HEK293T (cell line): ENCODE results near the gene ANO6.

ENCODE experiments used
- BHLHE40 ChIP-seq: fragments of 450-650 bp; IDR thresholded peaks from 2 replicates; pipeline ENCODE4 v1.6.1; 2016; ENCODE audit warnings: mild to moderate bottlenecking, moderate library complexity, borderline replicate concordance
- HDGF ChIP-seq: fragments of 450-650 bp; IDR thresholded peaks from 2 replicates; pipeline ENCODE4 v1.6.1; 2017; ENCODE audit warnings: antibody characterized with exemption, borderline replicate concordance
- NFRKB ChIP-seq: fragments of 450-650 bp; IDR thresholded peaks from 2 replicates; pipeline ENCODE4 v1.6.1; 2016; ENCODE audit warnings: mild to moderate bottlenecking, moderate library complexity
- TARDBP ChIP-seq: fragments of 450-650 bp; IDR thresholded peaks from 2 replicates; pipeline ENCODE4 v1.6.1; 2016
- ZNF384 ChIP-seq: fragments of 450-650 bp; IDR thresholded peaks from 2 replicates; pipeline ENCODE4 v1.6.1; 2016

GRCh38 chr12:45270951-45271350 is 55.1 kb downstream of the ANO6 start:
- TF ChIP-seq TARDBP (no peak), BHLHE40 (no peak), NFRKB (no peak), ZNF384 (no peak), HDGF (no peak)
